Activated T-cell treated with anti-CD3 and anti-CD28 coated beads, Interleukin-2, amount 50 U/mL, for 1 hour (primary cell): ENCODE measurements around the gene PPP2R5C.

Experiments
- DNase-seq: peaks from one replicate; pipeline ENCODE4 v3.0.0-alpha.2; 2020

The PPP2R5C gene

DNA sequence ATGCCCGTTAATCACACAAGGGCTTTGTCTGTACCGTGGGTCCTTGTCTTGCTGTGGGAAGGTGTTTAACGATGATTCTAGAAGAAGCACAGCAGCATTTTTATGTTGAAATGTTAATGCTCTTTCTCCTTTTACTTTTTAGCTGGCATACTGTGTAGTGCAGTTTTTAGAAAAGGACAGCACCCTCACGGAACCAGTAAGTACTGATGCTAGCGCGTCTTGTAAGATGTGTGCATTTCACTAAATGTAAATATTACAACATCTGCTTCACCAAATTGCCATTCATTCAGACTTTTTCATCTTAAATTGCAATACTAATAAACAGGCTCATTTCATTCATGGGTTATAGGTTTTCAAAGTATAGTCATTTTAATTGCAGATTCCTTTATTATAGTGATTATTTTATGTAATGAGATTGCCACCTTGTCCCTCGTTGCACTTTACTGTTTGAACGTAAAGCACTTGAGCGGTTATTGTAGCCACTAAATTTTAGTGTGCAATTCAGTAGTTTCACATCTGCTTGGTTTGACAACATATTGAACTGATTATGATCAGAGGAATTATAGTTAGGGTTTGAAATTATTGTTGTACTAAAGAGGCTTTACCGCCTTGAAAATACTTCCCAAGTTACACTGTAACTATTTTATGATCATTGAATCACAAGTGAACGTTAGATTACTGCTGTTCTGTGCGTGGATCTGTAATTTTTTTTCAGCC is 133.0 kb downstream of the PPP2R5C start:
- no peak for DNase-seq

DNA sequence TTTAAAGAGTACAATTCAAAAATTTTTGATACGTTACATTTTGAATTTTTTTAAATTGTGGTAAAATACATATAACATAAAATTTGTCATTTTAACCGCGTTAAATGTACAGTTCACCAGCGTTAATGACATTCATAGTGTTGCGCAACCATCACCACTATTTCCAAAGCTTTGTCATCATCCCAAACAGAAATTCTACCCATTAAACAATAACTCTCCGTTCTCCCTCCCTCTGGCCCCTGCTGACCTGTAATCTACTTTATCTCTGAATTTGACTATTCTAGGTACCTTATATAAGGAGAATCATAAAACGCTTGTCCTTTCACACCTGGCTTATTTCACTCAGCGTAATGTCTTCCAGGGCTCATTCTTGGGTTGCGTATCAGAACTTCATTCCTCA is 133.7 kb downstream of the PPP2R5C start:
- DNase-seq, result no peak

DNA sequence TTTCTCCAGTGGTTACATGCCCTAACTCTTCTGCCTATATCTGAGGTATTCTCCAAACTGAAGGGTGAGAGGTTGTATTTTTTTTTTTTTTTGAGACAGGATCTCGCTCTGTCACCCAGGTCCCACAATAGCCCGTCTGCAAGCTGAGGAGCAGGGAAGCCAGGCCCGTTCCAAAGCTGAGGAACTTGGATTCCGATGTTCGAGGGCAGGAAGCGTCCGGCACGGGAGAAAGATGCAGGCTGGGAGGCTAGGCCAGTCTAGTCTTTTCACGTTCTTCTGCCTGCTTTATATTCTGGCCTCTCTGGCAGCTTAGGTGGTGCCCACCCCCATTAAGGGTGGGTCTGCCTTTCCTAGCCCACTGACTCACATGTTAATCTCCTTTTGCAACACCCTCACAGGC is 135.8 kb downstream of the PPP2R5C start:
- no peak for DNase-seq

DNA sequence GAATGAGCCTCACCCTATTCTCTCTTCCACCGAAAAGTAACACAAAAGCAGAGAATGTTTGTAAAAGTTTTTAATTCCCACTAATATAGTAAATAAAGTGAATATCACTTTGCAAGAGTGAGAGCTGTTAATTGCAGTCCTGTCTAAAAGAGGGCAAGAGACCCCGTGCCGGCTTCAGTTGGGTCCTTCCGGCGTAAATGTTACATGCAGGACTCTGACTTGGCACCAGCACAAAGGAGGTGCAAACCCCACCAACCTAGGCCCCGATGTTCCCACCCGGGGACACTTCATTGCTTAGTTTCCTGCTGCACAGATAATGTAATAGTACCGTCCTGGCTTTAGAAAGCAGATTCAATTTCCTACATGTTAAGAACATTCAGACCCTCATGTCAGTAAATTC is 136.9 kb downstream of the PPP2R5C start:
- no peak for DNase-seq

DNA sequence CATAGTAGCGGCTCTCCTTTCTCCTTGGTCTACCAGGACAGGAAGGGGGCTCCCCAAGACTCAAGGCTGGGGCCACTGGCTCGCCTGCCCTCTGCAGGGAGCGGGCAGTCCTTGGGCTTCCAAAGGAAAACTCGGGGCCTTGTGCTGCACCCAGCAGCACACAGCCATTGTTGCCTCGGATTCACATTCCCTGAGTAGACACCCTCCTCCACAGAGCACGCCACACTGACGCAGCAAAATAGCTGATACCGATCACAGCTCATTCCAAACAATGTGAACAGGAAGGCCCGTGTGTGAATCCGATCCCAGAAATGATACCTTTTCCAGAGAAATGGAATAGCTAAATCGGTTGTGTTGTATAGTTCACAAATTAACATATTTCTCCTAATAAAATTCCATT is 137.8 kb downstream of the PPP2R5C start:
- DNase-seq, result no peak

DNA sequence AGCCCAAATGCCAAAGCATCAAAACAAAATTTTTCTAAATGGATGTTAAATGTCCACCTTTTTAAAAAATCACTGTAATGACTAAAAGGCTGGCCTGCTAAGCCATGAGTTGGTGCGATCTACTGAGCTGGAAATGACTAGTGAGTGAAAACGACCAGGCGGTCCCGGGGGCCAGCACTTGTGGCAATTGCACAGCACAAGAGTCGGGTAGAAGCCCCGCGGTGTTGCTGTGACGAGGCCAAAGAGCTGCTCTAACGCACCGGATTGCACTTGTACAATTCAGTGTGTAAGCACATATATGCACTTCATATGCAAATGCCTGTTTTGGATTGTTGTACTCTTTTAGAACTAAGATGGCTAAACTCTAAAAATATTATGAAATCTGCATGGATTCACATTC is 138.7 kb downstream of the PPP2R5C start:
- DNase-seq, result no peak

DNA sequence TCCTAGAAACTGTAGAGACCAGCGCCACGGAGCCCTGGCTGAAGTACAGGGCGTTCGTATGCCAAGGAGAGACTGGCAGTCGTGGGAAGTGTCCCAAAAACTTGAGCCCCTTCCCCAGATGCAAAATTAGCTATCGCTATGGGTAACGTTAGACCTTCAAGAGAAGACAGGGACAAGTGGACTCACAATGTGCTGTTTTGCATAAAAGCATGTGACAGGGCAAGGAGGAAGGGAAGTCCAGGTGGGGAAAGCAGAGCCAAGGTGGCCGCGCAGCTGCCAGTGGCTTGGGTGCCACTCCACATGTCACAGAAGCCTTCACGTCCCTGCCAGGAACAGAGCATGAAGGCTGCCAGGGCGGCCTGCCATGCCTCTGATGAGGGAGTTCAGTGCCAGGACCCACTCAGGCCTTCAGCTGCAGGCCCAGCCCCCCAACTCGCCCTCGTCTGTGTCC is 141.6 kb downstream of the PPP2R5C start:
- no peak for DNase-seq

DNA sequence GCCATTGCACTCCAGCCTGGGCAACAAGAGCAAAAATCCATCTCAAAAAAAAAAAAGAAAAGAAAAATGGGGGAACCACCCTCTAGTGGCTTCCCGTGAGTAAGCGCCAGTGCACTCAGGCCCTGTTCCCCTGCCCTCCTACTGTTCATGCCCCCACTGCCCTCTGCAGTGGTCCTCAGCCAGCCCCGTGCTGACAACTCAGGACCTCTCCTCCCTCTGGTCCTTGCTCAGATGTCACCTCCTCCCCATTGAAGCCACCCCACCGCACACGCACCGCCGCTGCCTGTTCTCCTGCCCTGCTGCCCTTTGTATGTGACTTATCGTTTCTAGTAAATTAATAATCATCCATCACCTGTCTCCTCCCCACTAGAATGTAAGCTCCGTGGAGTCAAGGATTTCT is 144.1 kb downstream of the PPP2R5C start:
- no peak for DNase-seq

DNA sequence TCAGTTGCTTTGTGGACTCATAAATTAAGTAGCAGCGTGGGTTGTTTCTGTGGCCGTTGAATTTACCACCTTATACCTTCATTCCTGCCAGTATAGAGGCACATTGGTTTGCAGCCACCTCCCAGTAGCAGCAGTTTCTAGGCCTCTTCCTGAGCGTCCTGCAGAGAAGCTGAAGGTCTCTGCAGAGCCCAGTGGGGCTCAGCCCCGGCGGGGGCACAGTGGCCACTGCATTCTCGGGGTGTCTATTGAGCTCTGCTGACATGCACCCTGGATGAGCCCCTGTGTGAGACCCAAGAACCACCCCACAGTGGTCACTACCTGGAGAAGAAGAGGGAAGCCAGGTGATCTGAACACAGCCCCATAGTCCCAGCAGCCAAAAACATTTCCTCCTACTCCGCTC is 145.1 kb downstream of the PPP2R5C start:
- DNase-seq, result no peak

DNA sequence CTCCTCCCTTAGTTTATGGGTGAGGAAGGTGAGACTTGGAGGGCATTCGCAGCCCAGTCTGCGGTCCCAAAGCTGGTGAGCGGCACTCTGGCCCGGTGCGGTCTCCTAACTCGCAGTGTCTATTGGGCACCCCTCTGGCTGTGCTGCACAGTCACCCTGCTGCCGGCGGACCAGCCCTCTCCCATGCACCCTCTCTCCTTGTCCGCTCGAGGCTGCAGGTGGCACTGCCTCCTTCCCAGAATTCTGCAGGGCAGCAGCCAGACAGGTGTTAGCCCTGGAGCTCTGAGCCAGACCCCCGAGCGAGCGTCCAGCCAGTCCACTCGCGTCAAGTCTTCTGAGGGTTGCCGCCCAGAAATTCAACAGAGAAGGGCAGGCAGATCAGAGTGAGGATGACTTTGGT is 146.1 kb downstream of the PPP2R5C start:
- no peak for DNase-seq

DNA sequence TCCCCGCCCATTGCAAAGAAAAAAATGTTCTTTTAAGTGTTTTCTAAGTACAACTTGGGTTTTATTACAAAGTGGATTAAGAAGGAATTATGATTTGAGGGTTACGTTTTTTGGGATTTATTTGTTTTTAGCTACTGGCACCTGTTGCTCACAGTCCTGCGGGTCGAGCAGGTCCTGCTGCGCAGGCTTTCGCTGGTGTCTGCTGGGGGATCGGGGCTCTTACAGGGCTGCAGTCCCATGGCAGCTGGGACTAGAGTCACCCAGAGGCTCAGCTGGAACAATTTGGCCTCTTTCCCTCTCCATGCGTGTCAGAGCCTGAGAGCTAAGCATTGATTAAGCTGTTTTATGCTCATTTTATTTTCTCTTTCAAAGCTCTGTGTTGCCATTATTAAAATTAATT is 147.3 kb downstream of the PPP2R5C start:
- DNase-seq, result no peak

DNA sequence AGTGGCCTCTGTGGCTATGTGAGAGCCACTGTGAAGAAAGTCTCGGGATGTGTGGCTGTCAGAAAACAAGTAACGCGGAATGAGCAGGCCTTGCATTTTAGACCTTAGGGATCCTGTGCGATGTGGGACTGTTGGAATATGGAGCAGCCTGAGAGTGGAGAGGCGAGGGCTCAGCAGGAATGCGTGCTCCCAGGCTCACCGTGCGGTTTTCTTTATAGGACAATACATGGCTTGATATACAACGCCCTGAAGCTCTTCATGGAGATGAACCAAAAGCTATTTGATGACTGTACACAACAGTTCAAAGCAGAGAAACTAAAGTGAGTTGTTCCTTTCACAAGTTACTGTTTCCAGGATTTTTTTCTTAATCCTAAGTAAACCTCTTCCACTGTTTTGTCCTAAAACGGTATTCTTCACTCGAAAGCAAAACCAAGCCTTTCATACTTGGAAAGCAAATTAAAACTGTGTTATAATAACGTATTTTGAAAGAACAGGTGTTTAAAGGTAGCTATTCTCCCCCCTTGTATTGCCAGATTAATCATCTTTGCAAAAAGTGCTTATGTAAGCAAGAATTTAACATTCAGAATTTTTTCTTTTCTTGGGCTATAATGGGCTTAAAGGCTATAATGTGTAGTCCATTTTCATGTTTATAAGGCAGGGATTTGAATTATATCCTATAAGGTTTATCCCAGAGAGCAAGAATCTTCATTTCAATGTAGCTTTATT is 148.0 kb downstream of the PPP2R5C start:
- no peak for DNase-seq

DNA sequence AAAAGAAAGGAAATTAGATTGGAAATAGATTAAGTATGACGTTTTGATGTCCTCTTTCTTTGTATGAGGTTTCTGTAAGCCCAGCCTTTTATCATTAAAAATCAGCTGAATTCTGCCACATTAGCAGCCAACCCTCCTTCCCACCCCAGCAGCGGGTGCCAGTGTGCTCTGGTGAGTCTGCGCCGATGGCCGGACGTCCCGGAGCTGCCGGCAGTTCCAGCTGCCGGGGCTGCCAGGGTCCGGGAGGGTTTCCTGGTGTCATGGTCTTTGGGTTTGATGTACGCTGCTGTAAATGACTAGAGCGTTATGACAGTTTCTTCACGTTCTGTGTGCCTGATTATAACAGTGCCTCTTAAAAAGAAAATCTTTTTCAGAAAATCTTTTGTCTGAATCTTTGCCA is 151.3 kb downstream of the PPP2R5C start:
- no peak for DNase-seq

DNA sequence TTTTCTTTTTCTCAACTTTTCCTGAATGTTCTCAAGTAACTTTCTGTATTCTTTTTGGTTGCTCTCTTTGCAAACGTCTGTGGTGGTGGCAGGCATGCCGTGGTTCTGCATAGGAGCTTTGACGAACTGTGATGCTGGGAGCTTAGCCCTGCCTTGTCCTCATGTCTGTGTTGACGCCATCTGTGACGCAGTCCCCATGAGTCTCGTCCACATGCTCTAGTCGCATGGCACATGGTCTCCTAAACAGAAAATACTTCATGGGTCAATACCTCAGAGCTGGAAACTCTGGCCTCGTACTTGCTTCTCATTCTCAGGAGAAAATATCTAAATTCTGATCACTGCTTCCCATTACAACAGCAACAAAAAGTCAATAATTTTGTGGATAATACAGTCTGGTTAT is 152.6 kb downstream of the PPP2R5C start:
- DNase-seq, result no peak

DNA sequence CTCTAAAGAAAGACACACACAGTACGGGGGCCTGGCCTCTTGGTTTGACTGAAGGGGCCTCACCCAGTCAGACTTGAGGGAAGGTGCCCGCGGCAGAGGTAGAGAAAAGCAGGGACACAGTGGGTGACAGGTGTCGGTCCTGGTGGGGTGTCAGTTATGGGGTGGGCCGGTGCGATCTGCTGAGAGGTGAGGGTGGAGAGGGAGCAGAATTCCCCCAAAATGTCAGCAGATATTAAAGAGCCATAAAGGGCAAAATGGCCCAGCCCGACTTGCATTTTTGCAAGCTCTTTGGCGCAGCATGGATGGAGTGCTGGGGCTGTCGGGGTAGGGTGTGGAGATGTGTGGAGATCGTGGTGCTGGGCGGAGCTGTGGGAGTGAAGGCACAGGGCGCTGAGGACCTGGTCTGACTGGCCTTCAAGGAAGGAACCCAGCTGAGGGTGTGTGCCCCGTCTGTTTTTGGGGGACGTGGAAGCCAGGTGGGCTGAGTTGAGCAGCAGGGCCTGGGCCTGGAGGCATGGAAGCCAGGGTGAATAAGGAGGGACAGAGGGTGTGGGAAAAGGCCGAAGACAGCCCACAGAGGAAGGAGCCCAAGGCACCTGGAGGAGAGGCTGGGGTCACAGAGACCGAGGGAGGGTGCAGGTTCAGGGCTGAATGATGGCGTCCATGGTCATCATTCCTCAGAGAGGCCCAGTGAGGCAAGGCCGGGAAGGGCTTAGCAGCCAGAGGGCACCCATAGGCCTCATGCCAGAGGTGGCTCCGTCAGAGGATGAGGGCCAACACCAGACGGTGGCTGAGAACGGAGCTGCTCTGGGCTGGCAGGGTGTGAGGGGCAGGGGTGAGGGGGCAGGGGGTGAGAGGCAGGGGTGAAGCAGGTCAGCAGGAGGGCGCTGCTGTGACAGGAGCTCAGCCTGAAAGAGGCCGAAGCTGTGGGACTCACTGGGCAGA is 154.6 kb downstream of the PPP2R5C start:
- DNase-seq, result no peak

DNA sequence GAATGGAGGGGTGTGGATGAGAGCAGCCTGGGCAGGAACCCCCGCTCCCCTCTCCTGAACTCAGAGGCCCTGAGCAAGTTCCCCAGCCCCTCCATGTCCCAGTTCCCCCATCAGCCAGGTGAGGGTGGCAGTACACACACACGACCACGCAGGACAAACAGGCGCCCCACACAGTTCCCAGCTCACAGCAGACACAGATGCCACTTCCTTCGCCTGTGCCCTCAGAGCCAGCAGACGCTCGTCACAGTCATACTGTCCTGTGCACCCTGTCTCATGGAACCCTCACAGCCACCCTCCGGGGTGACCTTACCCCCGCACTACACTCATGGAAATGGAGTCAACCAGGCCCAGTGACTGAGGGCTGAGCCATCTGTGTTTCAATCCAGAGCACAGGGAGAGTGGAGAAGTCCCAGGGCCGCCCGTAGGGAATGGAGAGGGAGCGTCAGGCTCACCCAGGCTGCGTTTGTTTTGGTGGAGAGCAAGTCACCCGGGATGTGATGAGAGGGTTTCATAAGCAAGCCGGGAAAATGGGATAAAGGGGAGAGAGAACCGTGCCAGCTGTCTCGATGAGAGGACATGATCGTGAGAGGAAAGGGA is 155.4 kb downstream of the PPP2R5C start:
- DNase-seq, result no peak

DNA sequence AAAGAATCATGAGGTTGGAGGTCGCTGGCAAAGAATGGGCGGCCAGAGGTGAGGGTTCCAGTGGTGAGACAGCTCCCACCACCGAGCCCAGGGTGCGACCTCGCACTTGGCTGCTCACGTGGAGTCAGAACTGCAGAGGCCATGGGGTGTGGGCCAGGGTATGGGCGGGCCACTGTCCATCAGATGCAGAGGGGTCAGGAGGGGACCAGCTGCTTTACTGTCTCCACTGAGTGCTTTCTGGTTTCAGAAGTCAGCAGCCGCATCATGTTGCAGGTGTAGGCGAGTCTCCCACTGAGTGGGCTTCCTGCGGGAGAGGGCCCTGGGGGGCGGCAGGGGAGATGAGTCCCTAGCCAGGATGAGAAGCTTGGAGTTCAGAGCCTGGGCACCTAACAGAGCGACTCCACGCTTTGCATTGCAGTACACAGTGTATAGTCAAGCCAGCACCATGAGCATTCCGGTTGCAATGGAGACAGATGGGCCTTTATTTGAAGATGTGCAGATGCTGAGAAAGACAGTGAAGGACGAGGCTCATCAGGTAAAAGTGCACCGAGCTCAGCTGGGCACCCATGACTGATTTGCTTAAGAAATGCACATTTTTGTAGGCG is 156.0 kb downstream of the PPP2R5C start:
- no peak for DNase-seq

DNA sequence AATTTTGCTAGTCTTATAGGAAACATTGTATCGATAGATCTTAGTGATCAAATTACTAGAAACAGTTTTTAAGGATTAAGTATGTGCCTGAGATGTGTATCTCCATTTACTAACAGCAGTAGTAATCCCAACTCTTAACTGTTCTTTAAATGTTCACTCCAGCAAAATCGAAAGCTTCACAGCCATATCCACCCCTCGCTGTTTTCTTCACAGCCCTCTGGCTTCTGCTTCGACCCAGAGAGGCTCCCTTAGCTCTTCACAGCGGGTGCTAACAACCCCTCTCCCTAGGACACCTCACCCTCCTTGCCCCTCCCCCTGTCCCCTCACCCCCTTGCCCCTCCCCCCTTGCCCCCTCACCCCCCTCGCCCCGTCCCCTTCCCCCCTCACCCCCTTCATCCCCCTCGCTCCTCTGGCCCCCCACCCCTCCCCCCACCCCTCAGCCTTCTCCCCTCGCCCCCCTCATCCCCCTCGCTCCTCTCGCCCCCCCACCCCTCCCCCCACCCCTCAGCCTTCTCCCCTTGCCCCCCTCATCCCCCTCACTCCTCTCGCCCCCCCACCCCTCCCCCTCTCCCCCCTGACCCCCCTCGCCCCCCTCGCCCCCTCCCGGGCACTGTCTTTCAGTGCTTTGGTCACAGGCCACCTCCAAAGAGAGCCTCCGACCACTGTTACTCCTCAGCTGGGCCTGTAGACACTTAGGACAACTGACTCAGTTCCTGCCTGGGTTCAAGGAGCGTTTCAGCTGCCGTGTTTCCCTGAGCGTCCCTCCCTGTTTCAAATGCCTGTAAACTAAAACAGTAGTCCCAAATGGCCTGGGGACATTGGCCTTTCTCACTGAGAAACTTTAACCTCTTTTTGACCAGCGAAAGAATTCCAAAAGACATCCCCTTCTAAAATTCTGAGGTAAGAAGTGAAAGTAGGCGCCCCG is 156.8 kb downstream of the PPP2R5C start:
- DNase-seq, result no peak

DNA sequence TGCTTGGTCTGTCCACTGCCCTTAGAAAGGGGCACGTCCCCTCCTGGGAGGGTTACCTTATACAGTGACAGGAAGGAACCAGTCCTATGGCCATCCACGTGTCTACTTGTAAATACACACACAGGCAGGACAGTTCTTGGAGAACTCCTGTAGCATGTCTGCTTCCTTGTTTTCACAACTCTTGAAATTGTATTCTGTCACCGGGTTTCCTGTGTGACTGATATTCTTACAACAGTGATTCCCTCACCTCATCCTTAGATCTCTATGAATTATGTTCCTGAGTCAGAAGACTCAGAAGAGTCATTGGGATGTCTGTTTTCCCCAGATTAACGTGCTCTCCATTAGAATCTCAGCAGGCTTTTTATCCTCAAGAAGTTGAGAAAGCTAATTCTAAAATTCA is 158.8 kb downstream of the PPP2R5C start:
- no peak for DNase-seq

DNA sequence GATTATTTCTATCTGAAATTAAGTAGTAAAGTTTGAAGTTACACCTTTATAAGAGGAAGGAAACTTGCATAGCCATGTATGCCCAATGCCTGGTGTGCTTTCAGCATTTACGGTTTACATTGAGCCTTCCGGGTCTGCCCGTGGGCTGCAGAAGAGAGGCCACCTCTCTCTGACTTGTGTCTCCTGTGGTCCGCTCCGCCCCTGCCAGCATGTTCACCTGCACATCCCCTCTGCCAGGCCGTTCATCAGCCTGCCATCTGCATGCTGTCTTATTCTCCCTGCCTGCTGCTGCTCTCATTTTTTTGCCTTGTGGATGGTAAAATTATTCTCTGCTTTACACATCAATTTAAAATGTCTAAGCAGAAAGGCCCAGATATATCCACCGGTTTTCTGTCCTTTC is 161.4 kb downstream of the PPP2R5C start:
- DNase-seq, result no peak

DNA sequence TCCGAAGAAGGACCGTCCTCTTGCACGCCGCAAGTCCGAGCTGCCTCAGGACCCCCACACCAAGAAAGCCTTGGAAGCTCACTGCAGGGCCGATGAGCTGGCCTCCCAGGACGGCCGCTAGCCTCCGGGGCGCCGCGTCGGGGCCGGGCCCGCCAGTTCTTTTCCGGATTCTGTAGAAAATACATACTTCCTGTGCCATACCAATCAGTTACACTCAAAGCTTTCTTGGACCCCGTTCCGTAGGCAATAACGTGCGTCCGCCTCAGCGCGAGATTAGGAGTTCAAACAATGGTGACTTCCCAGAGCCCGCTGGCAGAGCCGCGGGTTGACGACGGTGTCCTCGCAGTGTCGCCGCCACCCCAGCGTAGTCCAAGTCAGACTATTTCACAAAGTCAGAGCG is 163.6 kb downstream of the PPP2R5C start:
- DNase-seq, result no peak

DNA sequence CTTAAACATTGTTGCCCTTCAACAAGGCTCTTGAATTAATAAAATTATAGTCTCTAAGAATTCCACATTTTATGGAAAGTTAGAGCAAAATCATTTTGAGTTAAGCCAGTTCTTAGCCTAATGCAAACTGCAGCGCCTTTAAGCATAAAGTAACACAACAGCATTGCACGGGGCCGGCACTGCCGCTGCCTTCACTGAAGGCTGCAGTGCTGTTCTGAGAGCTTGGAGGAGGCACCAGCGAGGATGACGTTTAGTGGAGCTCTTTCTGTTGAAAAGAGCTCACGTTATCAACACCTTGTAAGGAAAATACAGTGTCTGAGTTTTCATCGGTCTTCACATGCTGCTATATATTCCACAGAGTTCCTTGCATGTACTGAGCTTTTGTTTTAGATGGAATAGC is 164.6 kb downstream of the PPP2R5C start:
- no peak for DNase-seq
